ENCODE results near the gene ALG13.
A peak's percentile ranks its signal among the peaks of the same experiment; 100 is the strongest.

Gene ALG13

DNA sequence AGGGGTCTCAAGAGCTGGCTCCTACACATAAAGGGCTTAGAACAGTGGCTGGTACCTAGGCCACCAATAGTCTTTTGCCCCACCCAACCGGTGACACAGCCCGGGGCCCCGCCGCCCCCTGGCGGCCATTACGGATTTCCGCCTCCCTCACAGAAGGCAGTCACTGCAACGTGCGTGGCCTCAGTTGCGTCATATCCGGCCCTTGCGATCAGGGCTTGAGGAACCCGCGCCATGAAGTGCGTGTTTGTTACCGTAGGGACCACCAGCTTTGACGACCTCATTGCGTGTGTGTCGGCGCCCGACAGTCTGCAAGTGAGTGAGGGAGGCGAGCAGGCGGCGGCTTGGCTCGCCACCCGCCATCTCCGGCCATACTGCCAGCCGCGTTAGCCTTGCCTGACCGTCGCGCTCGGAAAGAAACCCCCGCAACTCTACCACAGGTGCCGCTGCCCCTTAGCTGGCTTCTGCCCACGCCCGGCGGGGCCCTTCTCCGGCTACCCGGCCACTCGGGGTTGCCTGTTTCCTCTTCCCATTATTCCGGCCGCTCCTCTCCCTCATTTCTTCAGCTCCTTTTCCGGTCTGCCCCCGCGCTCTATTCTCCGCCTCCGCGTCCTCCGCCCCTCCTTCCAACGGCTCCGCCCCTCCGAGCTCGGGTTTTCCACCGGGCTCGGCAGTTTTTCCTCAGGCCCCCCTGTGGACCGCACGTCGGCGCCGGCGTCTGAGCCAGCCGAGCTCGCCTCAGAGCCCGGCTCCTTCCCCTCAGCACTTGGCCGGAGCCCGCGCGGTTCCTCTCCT lies at the start of gene ALG13 (continued):
- TF ChIP-seq, protein P1, sequence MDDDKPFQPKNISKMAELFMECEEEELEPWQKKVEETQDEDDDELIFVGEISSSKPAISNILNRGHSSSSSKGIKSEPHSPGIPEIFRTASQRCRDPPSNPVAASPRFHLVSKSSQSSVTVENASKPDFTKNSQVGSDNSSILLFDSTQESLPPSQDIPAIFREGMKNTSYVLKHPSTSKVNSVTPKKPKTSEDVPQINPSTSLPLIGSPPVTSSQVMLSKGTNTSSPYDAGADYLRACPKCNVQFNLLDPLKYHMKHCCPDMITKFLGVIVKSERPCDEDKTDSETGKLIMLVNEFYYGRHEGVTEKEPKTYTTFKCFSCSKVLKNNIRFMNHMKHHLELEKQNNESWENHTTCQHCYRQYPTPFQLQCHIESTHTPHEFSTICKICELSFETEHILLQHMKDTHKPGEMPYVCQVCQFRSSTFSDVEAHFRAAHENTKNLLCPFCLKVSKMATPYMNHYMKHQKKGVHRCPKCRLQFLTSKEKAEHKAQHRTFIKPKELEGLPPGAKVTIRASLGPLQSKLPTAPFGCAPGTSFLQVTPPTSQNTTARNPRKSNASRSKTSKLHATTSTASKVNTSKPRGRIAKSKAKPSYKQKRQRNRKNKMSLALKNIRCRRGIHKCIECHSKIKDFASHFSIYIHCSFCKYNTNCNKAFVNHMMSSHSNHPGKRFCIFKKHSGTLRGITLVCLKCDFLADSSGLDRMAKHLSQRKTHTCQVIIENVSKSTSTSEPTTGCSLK (tag by site-specific recombination; IDR thresholded peaks at IDR 0.05): no peak
- TF ChIP-seq HOXD13 (CRISPR knock-in tag; IDR thresholded peaks at IDR 0.05; ENCODE audit: borderline replicate concordance) (peak; percentile 50; the same call in 1 of the 2 replicates), ZNF768 (tag by site-specific recombination; IDR thresholded peaks at IDR 0.05) (no peak), ZNF544 (tag by site-specific recombination; IDR thresholded peaks at IDR 0.05) (no peak), ZNF157 (tag by site-specific recombination; IDR thresholded peaks at IDR 0.05) (no peak), ZNF501 (tag by site-specific recombination; IDR thresholded peaks at IDR 0.05) (peak; percentile 61; the same call in 1 of the 2 replicates), GFI1B (tag by site-specific recombination; IDR thresholded peaks at IDR 0.05) (no peak), ZBTB48 (tag by site-specific recombination; IDR thresholded peaks at IDR 0.05) (peak; percentile 88), ZSCAN30 (tag by site-specific recombination; IDR thresholded peaks at IDR 0.05) (no peak), WT1 (tag by site-specific recombination; IDR thresholded peaks at IDR 0.05) (no peak), REPIN1 (tag by site-specific recombination; IDR thresholded peaks at IDR 0.05; ENCODE audit: low read depth) (no peak), ZNF747 (tag by site-specific recombination; IDR thresholded peaks at IDR 0.05) (no peak), ZNF391 (tag by site-specific recombination; IDR thresholded peaks at IDR 0.05; ENCODE audit: borderline replicate concordance, low read depth) (no peak), ZNF670 (tag by site-specific recombination; IDR thresholded peaks at IDR 0.05; ENCODE audit: low read depth) (no peak)
- TF ChIP-seq, protein P2, sequence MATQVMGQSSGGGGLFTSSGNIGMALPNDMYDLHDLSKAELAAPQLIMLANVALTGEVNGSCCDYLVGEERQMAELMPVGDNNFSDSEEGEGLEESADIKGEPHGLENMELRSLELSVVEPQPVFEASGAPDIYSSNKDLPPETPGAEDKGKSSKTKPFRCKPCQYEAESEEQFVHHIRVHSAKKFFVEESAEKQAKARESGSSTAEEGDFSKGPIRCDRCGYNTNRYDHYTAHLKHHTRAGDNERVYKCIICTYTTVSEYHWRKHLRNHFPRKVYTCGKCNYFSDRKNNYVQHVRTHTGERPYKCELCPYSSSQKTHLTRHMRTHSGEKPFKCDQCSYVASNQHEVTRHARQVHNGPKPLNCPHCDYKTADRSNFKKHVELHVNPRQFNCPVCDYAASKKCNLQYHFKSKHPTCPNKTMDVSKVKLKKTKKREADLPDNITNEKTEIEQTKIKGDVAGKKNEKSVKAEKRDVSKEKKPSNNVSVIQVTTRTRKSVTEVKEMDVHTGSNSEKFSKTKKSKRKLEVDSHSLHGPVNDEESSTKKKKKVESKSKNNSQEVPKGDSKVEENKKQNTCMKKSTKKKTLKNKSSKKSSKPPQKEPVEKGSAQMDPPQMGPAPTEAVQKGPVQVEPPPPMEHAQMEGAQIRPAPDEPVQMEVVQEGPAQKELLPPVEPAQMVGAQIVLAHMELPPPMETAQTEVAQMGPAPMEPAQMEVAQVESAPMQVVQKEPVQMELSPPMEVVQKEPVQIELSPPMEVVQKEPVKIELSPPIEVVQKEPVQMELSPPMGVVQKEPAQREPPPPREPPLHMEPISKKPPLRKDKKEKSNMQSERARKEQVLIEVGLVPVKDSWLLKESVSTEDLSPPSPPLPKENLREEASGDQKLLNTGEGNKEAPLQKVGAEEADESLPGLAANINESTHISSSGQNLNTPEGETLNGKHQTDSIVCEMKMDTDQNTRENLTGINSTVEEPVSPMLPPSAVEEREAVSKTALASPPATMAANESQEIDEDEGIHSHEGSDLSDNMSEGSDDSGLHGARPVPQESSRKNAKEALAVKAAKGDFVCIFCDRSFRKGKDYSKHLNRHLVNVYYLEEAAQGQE (tag by site-specific recombination; IDR thresholded peaks at IDR 0.05): no peak; the same call in 1 of the 2 replicates
- TF ChIP-seq, protein P3, sequence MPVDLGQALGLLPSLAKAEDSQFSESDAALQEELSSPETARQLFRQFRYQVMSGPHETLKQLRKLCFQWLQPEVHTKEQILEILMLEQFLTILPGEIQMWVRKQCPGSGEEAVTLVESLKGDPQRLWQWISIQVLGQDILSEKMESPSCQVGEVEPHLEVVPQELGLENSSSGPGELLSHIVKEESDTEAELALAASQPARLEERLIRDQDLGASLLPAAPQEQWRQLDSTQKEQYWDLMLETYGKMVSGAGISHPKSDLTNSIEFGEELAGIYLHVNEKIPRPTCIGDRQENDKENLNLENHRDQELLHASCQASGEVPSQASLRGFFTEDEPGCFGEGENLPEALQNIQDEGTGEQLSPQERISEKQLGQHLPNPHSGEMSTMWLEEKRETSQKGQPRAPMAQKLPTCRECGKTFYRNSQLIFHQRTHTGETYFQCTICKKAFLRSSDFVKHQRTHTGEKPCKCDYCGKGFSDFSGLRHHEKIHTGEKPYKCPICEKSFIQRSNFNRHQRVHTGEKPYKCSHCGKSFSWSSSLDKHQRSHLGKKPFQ (tag by site-specific recombination; IDR thresholded peaks at IDR 0.05): no peak
- TF ChIP-seq, protein P4, sequence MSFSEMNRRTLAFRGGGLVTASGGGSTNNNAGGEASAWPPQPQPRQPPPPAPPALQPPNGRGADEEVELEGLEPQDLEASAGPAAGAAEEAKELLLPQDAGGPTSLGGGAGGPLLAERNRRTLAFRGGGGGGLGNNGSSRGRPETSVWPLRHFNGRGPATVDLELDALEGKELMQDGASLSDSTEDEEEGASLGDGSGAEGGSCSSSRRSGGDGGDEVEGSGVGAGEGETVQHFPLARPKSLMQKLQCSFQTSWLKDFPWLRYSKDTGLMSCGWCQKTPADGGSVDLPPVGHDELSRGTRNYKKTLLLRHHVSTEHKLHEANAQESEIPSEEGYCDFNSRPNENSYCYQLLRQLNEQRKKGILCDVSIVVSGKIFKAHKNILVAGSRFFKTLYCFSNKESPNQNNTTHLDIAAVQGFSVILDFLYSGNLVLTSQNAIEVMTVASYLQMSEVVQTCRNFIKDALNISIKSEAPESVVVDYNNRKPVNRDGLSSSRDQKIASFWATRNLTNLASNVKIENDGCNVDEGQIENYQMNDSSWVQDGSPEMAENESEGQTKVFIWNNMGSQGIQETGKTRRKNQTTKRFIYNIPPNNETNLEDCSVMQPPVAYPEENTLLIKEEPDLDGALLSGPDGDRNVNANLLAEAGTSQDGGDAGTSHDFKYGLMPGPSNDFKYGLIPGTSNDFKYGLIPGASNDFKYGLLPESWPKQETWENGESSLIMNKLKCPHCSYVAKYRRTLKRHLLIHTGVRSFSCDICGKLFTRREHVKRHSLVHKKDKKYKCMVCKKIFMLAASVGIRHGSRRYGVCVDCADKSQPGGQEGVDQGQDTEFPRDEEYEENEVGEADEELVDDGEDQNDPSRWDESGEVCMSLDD (tag by site-specific recombination; IDR thresholded peaks at IDR 0.05): no peak
- TF ChIP-seq, protein P5, sequence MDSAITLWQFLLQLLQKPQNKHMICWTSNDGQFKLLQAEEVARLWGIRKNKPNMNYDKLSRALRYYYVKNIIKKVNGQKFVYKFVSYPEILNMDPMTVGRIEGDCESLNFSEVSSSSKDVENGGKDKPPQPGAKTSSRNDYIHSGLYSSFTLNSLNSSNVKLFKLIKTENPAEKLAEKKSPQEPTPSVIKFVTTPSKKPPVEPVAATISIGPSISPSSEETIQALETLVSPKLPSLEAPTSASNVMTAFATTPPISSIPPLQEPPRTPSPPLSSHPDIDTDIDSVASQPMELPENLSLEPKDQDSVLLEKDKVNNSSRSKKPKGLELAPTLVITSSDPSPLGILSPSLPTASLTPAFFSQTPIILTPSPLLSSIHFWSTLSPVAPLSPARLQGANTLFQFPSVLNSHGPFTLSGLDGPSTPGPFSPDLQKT (IDR thresholded peaks at IDR 0.05; ENCODE audit: borderline replicate concordance, low read depth, low read length): no peak; the same call in 1 of the 2 replicates
- TF ChIP-seq, protein P6, sequence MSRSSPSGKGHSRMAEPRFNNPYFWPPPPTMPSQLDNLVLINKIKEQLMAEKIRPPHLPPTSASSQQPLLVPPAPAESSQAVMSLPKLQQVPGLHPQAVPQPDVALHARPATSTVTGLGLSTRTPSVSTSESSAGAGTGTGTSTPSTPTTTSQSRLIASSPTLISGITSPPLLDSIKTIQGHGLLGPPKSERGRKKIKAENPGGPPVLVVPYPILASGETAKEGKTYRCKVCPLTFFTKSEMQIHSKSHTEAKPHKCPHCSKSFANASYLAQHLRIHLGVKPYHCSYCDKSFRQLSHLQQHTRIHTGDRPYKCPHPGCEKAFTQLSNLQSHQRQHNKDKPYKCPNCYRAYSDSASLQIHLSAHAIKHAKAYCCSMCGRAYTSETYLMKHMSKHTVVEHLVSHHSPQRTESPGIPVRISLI (tag by site-specific recombination; IDR thresholded peaks at IDR 0.05): no peak

Measured in HEK293 (cell line).